IMR-90 (cell line): Measurements from ENCODE around the gene TOMM34. TPM values are rescaled to one million over a fixed set of nuclear protein-coding genes. Genes with fewer than 3 reads are reported as not detected.

Source experiments
- ATAC-seq: fragments of 200-7000 bp; cut with Tn5 transposase; 2 replicates; pipeline ENCODE4 v1.9.1; 2020; ENCODE audit warnings: low read depth, mild to moderate bottlenecking, moderate library complexity
- BruUV-seq: library from RNA; stranded (reverse); fragments of 400-500 nt; replicated peaks from 2 replicates; lab custom pipeline; 2021; lab: Mats Ljungman, UMichigan
- CTCF ChIA-PET: fragments of 300-600 bp; formaldehyde crosslinking; extraction: SDS; loops from one replicate; lab custom pipeline; 2021; ENCODE audit warnings: antibody characterized with exemption; lab: Yijun Ruan, JAX
- POLR2A ChIA-PET: fragments of 300-600 bp; sonication (Branson Sonifier 250); formaldehyde crosslinking; loops from one replicate; lab custom pipeline; 2022; ENCODE audit warnings: antibody characterized with exemption; ENCODE audit not compliant: unreplicated experiment; lab: Charles Lee
- DNase-seq: peaks from one replicate; pipeline ENCODE4 v3.0.0; 2013
- H2AFZ ChIP-seq: replicated peaks from 2 replicates; pipeline ENCODE3; 2013; ENCODE audit warnings: low read length, mild to moderate bottlenecking; ENCODE audit not compliant: poor library complexity
- H2AK5ac ChIP-seq: 2 replicates; pipeline ENCODE4 v1.6.1; 2013; ENCODE audit warnings: low read depth, low read length, inconsistent platforms
- H2AK9ac ChIP-seq: replicated peaks from 2 replicates; pipeline ENCODE3; 2013; ENCODE audit warnings: mild to moderate bottlenecking, low read depth, low read length, moderate library complexity; ENCODE audit not compliant: poor library complexity
- H2BK120ac ChIP-seq: 2 replicates; pipeline ENCODE4 v1.6.1; 2013; ENCODE audit warnings: low read depth, low read length, inconsistent platforms
- H2BK15ac ChIP-seq: 3 replicates; pipeline ENCODE4 v1.6.1; 2013; ENCODE audit warnings: low read depth, low read length, inconsistent platforms
- H2BK20ac ChIP-seq: 2 replicates; pipeline ENCODE4 v1.6.1; 2013; ENCODE audit warnings: low read depth, mild to moderate bottlenecking, inconsistent platforms, low read length, moderate library complexity
- H2BK5ac ChIP-seq: 2 replicates; pipeline ENCODE4 v1.6.1; 2013; ENCODE audit warnings: mild to moderate bottlenecking, low read depth, low read length, inconsistent platforms; ENCODE audit not compliant: poor library complexity, severe bottlenecking
- H3K14ac ChIP-seq: replicated peaks from 2 replicates; pipeline ENCODE4 v1.6.1; 2013; ENCODE audit warnings: low read depth, low read length, inconsistent platforms
- H3K18ac ChIP-seq: 2 replicates; pipeline ENCODE4 v1.6.1; 2013; ENCODE audit warnings: low read depth, low read length, control low read depth
- H3K23ac ChIP-seq: 2 replicates; pipeline ENCODE4 v1.6.1; 2013; ENCODE audit warnings: low read depth, low read length, inconsistent platforms
- H3K27ac ChIP-seq: 2 replicates; pipeline ENCODE4 v1.5.1; 2013; ENCODE audit warnings: mild to moderate bottlenecking, control low read depth, low read length; ENCODE audit not compliant: insufficient read depth
- H3K27me3 ChIP-seq: 2 replicates; pipeline ENCODE4 v1.6.1; 2013; ENCODE audit warnings: low read length; ENCODE audit not compliant: control insufficient read depth, insufficient read depth
- H3K36me3 ChIP-seq: 2 replicates; pipeline ENCODE4 v1.6.1; 2013; ENCODE audit warnings: low read length, mixed read lengths; ENCODE audit not compliant: control insufficient read depth, insufficient read depth
- H3K4ac ChIP-seq: 2 replicates; pipeline ENCODE4 v1.6.1; 2013; ENCODE audit warnings: low read depth, low read length, inconsistent platforms
- H3K4me1 ChIP-seq: 2 replicates; pipeline ENCODE4 v1.6.1; 2013; ENCODE audit warnings: low read length, mixed read lengths; ENCODE audit not compliant: control insufficient read depth, insufficient read depth
- H3K4me2 ChIP-seq: 2 replicates; pipeline ENCODE4 v1.6.1; 2013; ENCODE audit warnings: low read depth, mild to moderate bottlenecking, control low read depth, low read length, moderate library complexity
- H3K4me3 ChIP-seq: 2 replicates; pipeline ENCODE4 v1.5.1; 2013; ENCODE audit warnings: low read depth, mild to moderate bottlenecking, control low read depth, low read length, moderate library complexity; ENCODE audit not compliant: insufficient read depth
- H3K56ac ChIP-seq: 2 replicates; pipeline ENCODE4 v1.6.1; 2013; ENCODE audit warnings: low read length, inconsistent platforms; ENCODE audit not compliant: insufficient read depth; ENCODE audit errors: extremely low read depth
- H3K79me1 ChIP-seq, 2 experiments: 2 replicates each; pipeline ENCODE4 v1.6.1; 2013; ENCODE audit warnings: low read length in 2 of 2, inconsistent platforms in 1 of 2, low read depth in 1 of 2
- H3K9ac ChIP-seq: 2 replicates; pipeline ENCODE4 v1.6.1; 2013; ENCODE audit warnings: low read depth, low read length, control low read depth
- H3K9me1 ChIP-seq: 2 replicates; pipeline ENCODE4 v1.6.1; 2013; ENCODE audit warnings: low read length, inconsistent platforms; ENCODE audit not compliant: insufficient read depth
- H3K9me3 ChIP-seq: 2 replicates; pipeline ENCODE4 v1.6.1; 2013; ENCODE audit warnings: low read length; ENCODE audit not compliant: control insufficient read depth, insufficient read depth
- H4K20me1 ChIP-seq: 2 replicates; pipeline ENCODE4 v1.6.1; 2013; ENCODE audit warnings: low read length, inconsistent platforms; ENCODE audit not compliant: insufficient read depth
- H4K5ac ChIP-seq: 2 replicates; pipeline ENCODE4 v1.6.1; 2013; ENCODE audit warnings: mild to moderate bottlenecking, low read depth, low read length, control low read depth
- H4K8ac ChIP-seq, 2 experiments: 2 replicates each; pipeline ENCODE4 v1.6.1; 2013; ENCODE audit warnings: low read depth in 2 of 2, low read length in 2 of 2, control low read depth in 1 of 2, inconsistent platforms in 1 of 2
- H4K91ac ChIP-seq: 2 replicates; pipeline ENCODE4 v1.6.1; 2013; ENCODE audit warnings: low read depth, low read length, inconsistent platforms; ENCODE audit not compliant: insufficient read depth
- BHLHE40 ChIP-seq: fragments of 150-350 bp; IDR thresholded peaks from 2 replicates; pipeline ENCODE4 v1.6.1; 2016; ENCODE audit warnings: mild to moderate bottlenecking, low read depth, low read length
- CEBPB ChIP-seq: IDR thresholded peaks from 2 replicates; pipeline ENCODE4 v1.6.1; 2012; ENCODE audit warnings: low read depth, low read length, improper control_type of control experiment
- CHD1 ChIP-seq: IDR thresholded peaks from 2 replicates; pipeline ENCODE4 v1.6.1; 2012; ENCODE audit warnings: low read depth, low read length, improper control_type of control experiment
- CTCF ChIP-seq: conservative IDR thresholded peaks from 2 replicates; pipeline ENCODE4 v1.5.1; 2012; ENCODE audit warnings: mild to moderate bottlenecking, low read depth, low read length, improper control_type of control experiment
- ELK1 ChIP-seq: fragments of 150-350 bp; IDR thresholded peaks from 2 replicates; pipeline ENCODE4 v1.6.1; 2016; ENCODE audit warnings: low read depth, mild to moderate bottlenecking, low read length, moderate library complexity, borderline replicate concordance
- FOS ChIP-seq: fragments of 150-350 bp; IDR thresholded peaks from 2 replicates; pipeline ENCODE4 v1.6.1; 2016; ENCODE audit warnings: low read depth, low read length
- MAFK ChIP-seq: IDR thresholded peaks from 2 replicates; pipeline ENCODE4 v1.6.1; 2012; ENCODE audit warnings: low read depth, low read length, improper control_type of control experiment
- MAZ ChIP-seq: IDR thresholded peaks from 2 replicates; pipeline ENCODE4 v1.6.1; 2012; ENCODE audit warnings: low read depth, mild to moderate bottlenecking, low read length, improper control_type of control experiment, moderate library complexity, borderline replicate concordance
- MXI1 ChIP-seq: IDR thresholded peaks from 2 replicates; pipeline ENCODE4 v1.6.1; 2012; ENCODE audit warnings: low read depth, mild to moderate bottlenecking, low read length, moderate library complexity, borderline replicate concordance
- NFE2L2 ChIP-seq: fragments of 150-350 bp; IDR thresholded peaks from 2 replicates; pipeline ENCODE4 v1.6.1; 2016; ENCODE audit warnings: low read depth, mild to moderate bottlenecking, low read length
- POLR2A ChIP-seq: IDR thresholded peaks from 2 replicates; pipeline ENCODE4 v1.6.1; 2012; ENCODE audit warnings: mild to moderate bottlenecking, low read depth, low read length
- RAD21 ChIP-seq: IDR thresholded peaks from 2 replicates; pipeline ENCODE4 v1.6.1; 2012; ENCODE audit warnings: low read length, improper control_type of control experiment
- RCOR1 ChIP-seq: IDR thresholded peaks from 2 replicates; pipeline ENCODE4 v1.6.1; 2012; ENCODE audit warnings: mild to moderate bottlenecking, low read length, improper control_type of control experiment; ENCODE audit not compliant: insufficient replicate concordance
- RFX5 ChIP-seq: IDR thresholded peaks from 2 replicates; pipeline ENCODE4 v1.8.0; 2012; ENCODE audit warnings: low read depth, mild to moderate bottlenecking, low read length, moderate library complexity
- SMC3 ChIP-seq: fragments of 150-350 bp; IDR thresholded peaks from 2 replicates; pipeline ENCODE4 v1.6.1; 2016; ENCODE audit warnings: low read depth, mild to moderate bottlenecking, antibody characterized with exemption, low read length, moderate library complexity
- WGBS, 2 experiments: methylation state at CpG; one replicate each; pipeline versions ENCODE4 v1.1.5 to v1.1.7; 2013; ENCODE audit warnings: missing lambda C conversion rate in 2 of 2; ENCODE audit not compliant: insufficient read length in 1 of 2; ENCODE audit errors: extremely low coverage in 2 of 2; 5-methylcytosine and 5-hydroxymethylcytosine counted together
- dilution Hi-C: fragments of 300-500 bp; cut with HindIII; formaldehyde crosslinking; loops from one replicate; pipeline ENCODE4 v1.14.3; 2018; ENCODE audit warnings: low sequenced_read_pairs; ENCODE audit not compliant: unreplicated experiment
- in situ Hi-C: fragments of 300-500 bp; cut with MboI; formaldehyde crosslinking; loops from 3 replicates; pipeline ENCODE4 v1.14.3; 2019; ENCODE audit warnings: low sequenced_read_pairs, inconsistent platforms, mixed read lengths
- intact Hi-C: fragments of 100-400 bp; cut with micrococcal nuclease; formaldehyde crosslinking; loops from 2 replicates; pipeline ENCODE4 v1.10.0; 2022
- polyA plus RNA-seq, 3 experiments: library from polyadenylated mRNA; depleted of rRNA; stranded (reverse); fragments of >200 nt; gene quantifications; 2 replicates each; pipeline ENCODE4 v1.2.3, GENCODE V29; 2012; ENCODE audit warnings: low replicate concordance in 1 of 3
- total RNA-seq: library from RNA; depleted of rRNA; stranded (reverse); fragments of >200 nt; gene quantifications from 2 replicates; pipeline ENCODE4 v1.2.3, GENCODE V29; 2012

Gene TOMM34
- total and polyA plus RNA-seq, 2 of the 4 experiments (the other 2 are of a cell fraction): 97.5 to 101 TPM

GRCh38 chr20:44908987-44909871, 51.0 kb downstream of the TOMM34 start:
- Histone ChIP-seq H2BK120ac (no peak overlapping the region), H3K56ac (no peak overlapping the region), H2BK20ac (no peak overlapping the region), H4K5ac (no peak overlapping the region), H3K4me3 (peak overlapping the region; percentile 96), H3K4ac (no peak overlapping the region), H3K18ac (no peak overlapping the region), H4K20me1 (peaks cover 12% of the 10 kb centered on the region; the same call in 1 of the 2 replicates), H3K9ac (no peak overlapping the region; the same call in 1 of the 2 replicates), H4K91ac (no peak overlapping the region), H3K23ac (peak overlapping the region; percentile 31; the same call in 1 of the 2 replicates), H3K14ac (no peak overlapping the region), H3K79me1 (peaks cover 17 to 26% of the 10 kb centered on the region in 2 experiments), H2AK5ac (no peak overlapping the region), H3K4me2 (peak overlapping the region; percentile 74), H3K9me1 (peaks cover 7% of the 10 kb centered on the region), H4K8ac (peak overlapping the region in 1 of 2 experiments; percentile 58; a peak in 2 of 4 replicates), H3K27ac (0 out of 2 replicates have a peak overlapping the region, but pooled peaks have one; percentile 13), H3K4me1 (peaks cover 4% of the 10 kb centered on the region), H3K36me3 (peaks cover 24% of the 10 kb centered on the region), H2AK9ac (peak overlapping the region; percentile 47), H3K27me3 (no peaks in the 10 kb centered on the region), H2AFZ (peak overlapping the region; percentile 82), H3K9me3 (no peaks in the 10 kb centered on the region), H2BK5ac (no peak overlapping the region), H2BK15ac (no peak overlapping the region)
- TF ChIP-seq CHD1 (no peak), CEBPB (no peak), MAFK (no peak), NFE2L2 (no peak), POLR2A (no peak), SMC3 (no peak), RCOR1 (no peak), MXI1 (no peak), BHLHE40 (no peak), CTCF (no peak), FOS (no peak), RFX5 (no peak), ELK1 (no peak), MAZ (no peak), RAD21 (no peak)
- CTCF ChIA-PET: interaction anchor here (1.6 kb wide), 1 partner anchor 25 kb away, joined by 3 read pairs; no protein-coding TSS in a partner anchor
- POLR2A ChIA-PET: interaction anchor here (0.6 kb wide), 1 partner anchor 23 kb away, joined by 3 read pairs; no protein-coding TSS in a partner anchor
- no peak for DNase-seq
- peak; percentile 19; the same call in 1 of the 2 replicates for ATAC-seq
- in situ Hi-C loops (no loop called here), dilution Hi-C loops (no loop called here), intact Hi-C loops (no loop called here)
- no CpG with 5 or more reads among the region's 14 CpGs for WGBS, 2 experiments
- no TSS peak for BruUV-seq
